Omental fat pad (tissue), 4 donors: ENCODE data around the gene GMDS. TPM values are rescaled to one million over a fixed set of nuclear protein-coding genes. Genes with fewer than 3 reads are reported as not detected.

Experiments
- ATAC-seq: fragments of 150-250 bp; one replicate; pipeline ENCODE4 v1.9.1; 2016; ENCODE audit warnings: mild to moderate bottlenecking, moderate library complexity; ENCODE audit not compliant: low FRiP score
- DNase-seq: peaks from one replicate; pipeline ENCODE4 v3.0.0-alpha.2; 2019; ENCODE audit warnings: low spot score
- total RNA-seq, 4 donors: library from RNA; depleted of rRNA; stranded (reverse); fragments of >200 nt; gene quantifications; one replicate each; pipeline ENCODE4 v1.1.0, GENCODE V29; 2016
- TF ChIP-seq, protein P1 (sequence below), 3 donors: fragments of 450-650 bp; IDR thresholded peaks; one replicate each; pipeline ENCODE4 v1.5.1; 2016 to 2017; ENCODE audit warnings: antibody characterized with exemption in 3 of 3, mild to moderate bottlenecking in 3 of 3, moderate library complexity in 2 of 3

Gene GMDS
- total RNA-seq, 4 donors from 2014 or later = 5.6 to 20.6 (median 10.7) TPM

DNA sequence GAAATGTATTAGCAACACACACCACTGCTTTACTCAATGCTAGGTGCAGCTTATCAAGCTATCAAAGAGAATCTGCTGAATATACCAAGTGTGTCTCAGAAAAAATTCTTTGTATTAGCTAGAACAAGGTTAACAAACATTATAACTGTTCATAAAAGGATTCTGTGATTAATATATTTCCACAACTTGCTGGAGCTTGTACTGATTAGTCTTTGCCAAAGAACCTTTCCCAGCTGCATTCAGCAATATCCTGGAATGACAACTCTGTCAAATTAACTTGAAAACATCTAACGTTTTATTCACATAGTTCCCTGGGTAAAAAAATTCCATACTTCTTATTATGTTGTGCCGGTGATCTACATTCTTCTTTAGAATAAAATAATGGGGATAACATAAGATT lies 383.0 kb downstream of the GMDS start:
- ATAC-seq = no peak
- TF ChIP-seq, protein P1, sequence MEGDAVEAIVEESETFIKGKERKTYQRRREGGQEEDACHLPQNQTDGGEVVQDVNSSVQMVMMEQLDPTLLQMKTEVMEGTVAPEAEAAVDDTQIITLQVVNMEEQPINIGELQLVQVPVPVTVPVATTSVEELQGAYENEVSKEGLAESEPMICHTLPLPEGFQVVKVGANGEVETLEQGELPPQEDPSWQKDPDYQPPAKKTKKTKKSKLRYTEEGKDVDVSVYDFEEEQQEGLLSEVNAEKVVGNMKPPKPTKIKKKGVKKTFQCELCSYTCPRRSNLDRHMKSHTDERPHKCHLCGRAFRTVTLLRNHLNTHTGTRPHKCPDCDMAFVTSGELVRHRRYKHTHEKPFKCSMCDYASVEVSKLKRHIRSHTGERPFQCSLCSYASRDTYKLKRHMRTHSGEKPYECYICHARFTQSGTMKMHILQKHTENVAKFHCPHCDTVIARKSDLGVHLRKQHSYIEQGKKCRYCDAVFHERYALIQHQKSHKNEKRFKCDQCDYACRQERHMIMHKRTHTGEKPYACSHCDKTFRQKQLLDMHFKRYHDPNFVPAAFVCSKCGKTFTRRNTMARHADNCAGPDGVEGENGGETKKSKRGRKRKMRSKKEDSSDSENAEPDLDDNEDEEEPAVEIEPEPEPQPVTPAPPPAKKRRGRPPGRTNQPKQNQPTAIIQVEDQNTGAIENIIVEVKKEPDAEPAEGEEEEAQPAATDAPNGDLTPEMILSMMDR (IDR thresholded peaks at IDR 0.05) = no peak
- DNase-seq = no peak

DNA sequence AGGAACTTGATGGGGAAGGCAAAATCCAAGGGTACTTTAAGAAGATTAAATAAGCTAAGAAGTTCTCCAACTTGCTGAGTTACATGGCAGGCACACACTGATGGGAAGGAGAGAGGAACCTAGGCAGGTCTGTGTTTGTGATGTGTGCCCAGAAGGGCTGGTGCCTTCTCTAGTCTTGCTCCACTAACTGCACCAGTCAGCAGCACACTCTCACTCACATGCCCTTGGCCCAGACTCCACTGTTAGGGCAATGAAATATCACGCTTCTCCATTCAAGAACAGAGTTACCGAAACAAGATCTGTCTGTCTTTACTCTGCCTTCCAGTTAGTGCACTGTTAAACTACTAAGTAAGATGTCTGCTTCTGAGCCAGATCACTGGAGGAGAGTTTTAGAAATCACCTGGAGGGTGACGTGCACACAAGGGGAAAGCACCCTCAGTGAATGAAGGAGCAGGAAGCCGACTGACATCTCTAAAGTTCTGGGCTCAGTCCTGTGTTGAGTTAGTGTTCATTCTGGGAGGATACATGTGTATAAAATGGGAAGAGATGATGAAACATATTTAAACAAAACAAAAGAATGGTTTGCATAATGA lies 384.6 kb downstream of the GMDS start:
- ATAC-seq (no peak), DNase-seq (no peak)
- TF ChIP-seq, protein P1 (IDR thresholded peaks at IDR 0.05) = no peak

DNA sequence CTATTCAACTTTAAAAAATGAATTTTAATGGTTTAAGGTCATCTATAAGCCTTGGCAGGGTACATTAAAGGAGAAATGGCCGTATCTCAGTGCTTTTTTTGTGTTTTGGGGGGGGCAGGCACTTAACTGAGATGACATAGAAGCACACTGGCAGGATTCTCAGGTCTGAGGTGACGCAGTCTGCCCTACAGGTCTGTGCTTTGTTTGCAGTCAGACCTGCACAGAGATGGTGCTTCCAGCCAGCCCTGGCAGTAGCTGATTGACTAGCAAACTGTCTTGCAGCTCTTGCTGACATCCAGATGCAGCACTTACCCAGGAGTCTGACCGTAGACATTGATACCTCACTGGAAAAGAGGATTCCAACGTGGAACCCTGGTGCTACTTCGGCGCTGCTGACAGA lies 386.5 kb downstream of the GMDS start:
- TF ChIP-seq, protein P1 (IDR thresholded peaks at IDR 0.05) = no peak
- no peak for DNase-seq
- no peak for ATAC-seq

DNA sequence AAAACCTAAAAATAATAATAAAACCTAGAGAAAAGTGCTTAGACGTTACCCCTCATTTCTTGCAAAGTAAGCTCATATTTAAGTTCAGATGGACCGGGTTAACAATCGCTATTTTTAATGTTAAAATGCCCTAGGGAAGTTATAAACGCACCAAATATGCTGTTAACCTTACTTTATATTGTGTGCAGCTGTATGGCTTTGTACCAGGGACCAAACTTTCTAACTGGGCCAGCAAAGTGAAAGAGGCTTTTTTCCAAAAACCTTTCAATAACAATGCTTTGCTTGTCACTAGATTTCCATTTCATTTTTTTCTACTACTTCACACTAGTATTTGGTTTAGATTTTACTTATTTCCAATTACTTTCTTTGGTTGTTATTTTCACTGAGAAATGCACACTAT lies 387.2 kb downstream of the GMDS start:
- ATAC-seq (no peak), DNase-seq (no peak)
- TF ChIP-seq, protein P1 (IDR thresholded peaks at IDR 0.05) = no peak

DNA sequence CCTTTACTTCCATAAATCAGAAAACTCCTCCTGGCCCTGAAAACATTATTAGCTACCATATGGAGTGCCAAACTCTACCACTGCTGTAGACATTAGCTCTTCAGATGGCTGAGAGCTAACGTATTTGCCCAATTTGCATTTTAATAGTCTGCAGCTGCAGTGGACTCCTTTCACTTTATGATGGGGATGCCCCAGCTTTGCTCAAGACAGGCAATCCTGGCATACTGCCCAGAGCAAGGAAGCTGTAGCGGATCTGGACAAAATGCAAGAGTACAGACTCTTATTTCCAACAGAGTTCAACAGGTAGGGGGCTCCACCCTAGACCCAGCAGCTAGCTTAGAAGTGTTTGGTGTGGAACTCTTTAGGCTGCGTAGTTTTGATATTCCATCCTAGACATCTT lies 389.0 kb downstream of the GMDS start:
- TF ChIP-seq, protein P1 (IDR thresholded peaks at IDR 0.05) = no peak
- ATAC-seq = no peak
- DNase-seq = peak; percentile 43

DNA sequence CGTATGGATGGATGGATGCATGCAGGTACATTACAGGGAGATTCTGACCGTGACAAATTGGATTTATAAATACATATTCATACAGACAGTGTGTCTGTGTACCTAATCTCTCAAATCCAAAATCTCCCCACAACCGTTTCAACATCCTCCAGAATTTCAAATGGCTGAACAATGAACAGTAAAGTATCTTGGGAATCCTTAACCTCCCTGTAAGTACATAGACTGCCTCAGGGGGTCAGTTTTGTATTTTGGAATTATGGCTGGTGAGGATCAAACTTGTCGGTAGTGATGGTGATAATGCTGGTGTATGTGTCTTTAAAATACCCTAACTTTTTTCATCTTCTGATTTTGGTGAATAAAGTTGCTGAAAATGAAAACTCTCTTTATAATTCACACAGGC lies 389.5 kb downstream of the GMDS start:
- ATAC-seq = no peak
- TF ChIP-seq, protein P1 (IDR thresholded peaks at IDR 0.05) = no peak
- no peak for DNase-seq

DNA sequence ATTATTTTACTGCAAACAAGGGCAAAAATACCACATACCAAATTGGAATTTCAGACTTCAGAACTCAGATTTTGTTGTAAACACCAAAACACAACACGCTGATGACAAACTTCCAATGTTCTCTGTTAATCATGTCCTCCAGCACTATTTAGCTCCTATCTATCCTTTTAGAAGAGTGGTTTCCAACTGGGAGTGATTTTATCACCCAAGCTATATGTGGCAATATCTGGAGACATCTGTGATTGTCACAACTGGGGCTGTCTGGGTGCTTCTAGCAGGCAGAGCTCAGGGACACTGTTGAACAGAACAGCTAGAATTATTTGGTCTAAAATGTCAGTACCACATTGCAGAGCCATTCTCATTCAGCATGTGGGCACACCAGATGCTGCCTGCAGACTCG lies 391.1 kb downstream of the GMDS start:
- no peak for DNase-seq

More for the DNA sequence above, 391.1 kb downstream of the GMDS start:
- ATAC-seq = no peak
- TF ChIP-seq, protein P1 (IDR thresholded peaks at IDR 0.05) = no peak
